GM21717 (cell line): Measurements from ENCODE around the gene OSBPL6.
"Not testable (repeated sequence)": the region's sequence is repeated elsewhere in the genome, so short reads cannot be mapped to it uniquely, and the experiment has no call there.

ENCODE experiments used
- ATAC-seq: cut with Tn5 transposase; IDR thresholded peaks from one replicate; pipeline ENCODE4 v1.9.1; 2021; ENCODE audit warnings: mild to moderate bottlenecking, moderate library complexity; ENCODE audit not compliant: unreplicated experiment

The OSBPL6 gene

GRCh38 chr2:178333851-178334250 is 139.5 kb downstream of the OSBPL6 start:
- no peak for ATAC-seq

- ATAC-seq, result no peak
These were observed 140.9 kb downstream of the OSBPL6 start for GRCh38 chr2:178335230-178335629.

- no peak for ATAC-seq
These were observed 149.8 kb downstream of the OSBPL6 start for GRCh38 chr2:178344121-178344520.

GRCh38 chr2:178345951-178346350 is 151.6 kb downstream of the OSBPL6 start:
- no peak for ATAC-seq

- no peak for ATAC-seq
These were observed 155.7 kb downstream of the OSBPL6 start for GRCh38 chr2:178350051-178350450.

- not testable (repeated sequence) for ATAC-seq
These were observed 163.4 kb downstream of the OSBPL6 start for GRCh38 chr2:178357704-178358103.

GRCh38 chr2:178359192-178359912 is 165.0 kb downstream of the OSBPL6 start:
- ATAC-seq, result no peak

- no peak for ATAC-seq
These were observed 167.3 kb downstream of the OSBPL6 start for GRCh38 chr2:178361588-178361987.

- ATAC-seq, result no peak
These were observed 168.9 kb downstream of the OSBPL6 start for GRCh38 chr2:178363252-178363651.

GRCh38 chr2:178365116-178365515 is 170.8 kb downstream of the OSBPL6 start:
- no peak for ATAC-seq

- no peak for ATAC-seq
These were observed 172.1 kb downstream of the OSBPL6 start for GRCh38 chr2:178366412-178366811.

- ATAC-seq, result no peak
These were observed 173.0 kb downstream of the OSBPL6 start for GRCh38 chr2:178367344-178367743.

GRCh38 chr2:178374865-178375264 is 180.6 kb downstream of the OSBPL6 start:
- no peak for ATAC-seq

GRCh38 chr2:178377046-178377445 is 182.7 kb downstream of the OSBPL6 start:
- ATAC-seq, result no peak

- no peak for ATAC-seq
These were observed 185.1 kb downstream of the OSBPL6 start for GRCh38 chr2:178379162-178380004.

GRCh38 chr2:178380763-178381162 is 186.5 kb downstream of the OSBPL6 start:
- no peak for ATAC-seq

GRCh38 chr2:178383718-178384117 is 189.4 kb downstream of the OSBPL6 start:
- no peak for ATAC-seq

- ATAC-seq, result no peak
These were observed 191.4 kb downstream of the OSBPL6 start for GRCh38 chr2:178385595-178386148.

- no peak for ATAC-seq
These were observed 192.8 kb downstream of the OSBPL6 start for GRCh38 chr2:178386986-178387597.

GRCh38 chr2:178388287-178388686 is 194.0 kb downstream of the OSBPL6 start:
- no peak for ATAC-seq

- no peak for ATAC-seq
These were observed 197.4 kb downstream of the OSBPL6 start for GRCh38 chr2:178391701-178392100.
